RWPE1 (cell line): ENCODE data around the gene MORN5.

Experiments
- CTCF ChIA-PET: fragments of 350-600 bp; sonication (Branson Sonifier 250); formaldehyde crosslinking; extraction: SDS; loops from one replicate; lab custom pipeline; 2021; lab: Yijun Ruan, JAX
- POLR2A ChIA-PET: fragments of 400-600 bp; formaldehyde crosslinking; extraction: SDS; loops from one replicate; lab custom pipeline; 2020; ENCODE audit warnings: antibody characterized with exemption; ENCODE audit not compliant: low non-redundant PET; lab: Yijun Ruan, JAX
- DNase-seq: peaks from one replicate; pipeline ENCODE4 v3.0.0; 2012; ENCODE audit warnings: low spot score
- H3K27ac ChIP-seq: fragments of 450-650 bp; 2 replicates; pipeline ENCODE4 v1.5.1; 2017
- TF ChIP-seq, protein P1 (sequence below): fragments of 450-650 bp; conservative IDR thresholded peaks from 2 replicates; pipeline ENCODE4 v1.5.1; 2017; ENCODE audit warnings: low read depth, mild to moderate bottlenecking

The MORN5 gene

DNA sequence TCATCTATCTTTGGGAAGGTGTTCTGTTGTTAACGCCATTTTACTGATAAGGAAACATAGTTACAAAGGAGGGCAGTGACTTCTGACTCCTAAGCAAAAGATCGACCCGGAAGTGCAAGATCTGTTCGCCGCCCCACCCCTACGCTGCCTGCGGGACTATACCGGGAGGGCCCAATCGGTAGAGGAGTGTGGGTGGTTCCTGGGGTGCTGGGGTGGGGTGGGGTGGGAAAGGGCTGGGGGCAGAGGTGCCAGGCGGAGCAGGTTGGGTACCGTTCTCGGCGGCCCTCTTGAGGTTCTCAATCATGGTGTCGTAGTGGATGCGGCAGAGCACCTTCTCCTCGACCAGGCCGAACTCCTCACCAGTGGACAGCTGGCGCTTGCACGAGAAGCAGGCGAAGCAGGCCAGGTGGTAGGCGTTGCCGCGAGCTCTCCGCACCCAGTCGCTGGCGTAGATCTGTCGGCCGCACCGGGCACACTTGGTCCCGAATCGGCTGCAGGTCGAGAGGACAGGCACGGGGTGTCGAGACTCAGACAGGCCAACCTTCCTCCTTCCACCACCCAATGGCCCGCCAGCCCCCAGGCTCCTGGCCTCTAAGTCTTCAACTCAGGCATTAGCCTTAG is 57.2 kb downstream of the MORN5 start:
- POLR2A ChIA-PET = no interaction called here
- no peak for DNase-seq
- H3K27ac ChIP-seq = no peak overlapping the region
- CTCF ChIA-PET = interaction anchor here (1.1 kb wide), 1 partner anchor 58 kb away, joined by 3 read pairs; the partner anchor contains the start of genes MORN5 and NDUFA8
- TF ChIP-seq, protein P1, sequence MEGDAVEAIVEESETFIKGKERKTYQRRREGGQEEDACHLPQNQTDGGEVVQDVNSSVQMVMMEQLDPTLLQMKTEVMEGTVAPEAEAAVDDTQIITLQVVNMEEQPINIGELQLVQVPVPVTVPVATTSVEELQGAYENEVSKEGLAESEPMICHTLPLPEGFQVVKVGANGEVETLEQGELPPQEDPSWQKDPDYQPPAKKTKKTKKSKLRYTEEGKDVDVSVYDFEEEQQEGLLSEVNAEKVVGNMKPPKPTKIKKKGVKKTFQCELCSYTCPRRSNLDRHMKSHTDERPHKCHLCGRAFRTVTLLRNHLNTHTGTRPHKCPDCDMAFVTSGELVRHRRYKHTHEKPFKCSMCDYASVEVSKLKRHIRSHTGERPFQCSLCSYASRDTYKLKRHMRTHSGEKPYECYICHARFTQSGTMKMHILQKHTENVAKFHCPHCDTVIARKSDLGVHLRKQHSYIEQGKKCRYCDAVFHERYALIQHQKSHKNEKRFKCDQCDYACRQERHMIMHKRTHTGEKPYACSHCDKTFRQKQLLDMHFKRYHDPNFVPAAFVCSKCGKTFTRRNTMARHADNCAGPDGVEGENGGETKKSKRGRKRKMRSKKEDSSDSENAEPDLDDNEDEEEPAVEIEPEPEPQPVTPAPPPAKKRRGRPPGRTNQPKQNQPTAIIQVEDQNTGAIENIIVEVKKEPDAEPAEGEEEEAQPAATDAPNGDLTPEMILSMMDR = no peak

DNA sequence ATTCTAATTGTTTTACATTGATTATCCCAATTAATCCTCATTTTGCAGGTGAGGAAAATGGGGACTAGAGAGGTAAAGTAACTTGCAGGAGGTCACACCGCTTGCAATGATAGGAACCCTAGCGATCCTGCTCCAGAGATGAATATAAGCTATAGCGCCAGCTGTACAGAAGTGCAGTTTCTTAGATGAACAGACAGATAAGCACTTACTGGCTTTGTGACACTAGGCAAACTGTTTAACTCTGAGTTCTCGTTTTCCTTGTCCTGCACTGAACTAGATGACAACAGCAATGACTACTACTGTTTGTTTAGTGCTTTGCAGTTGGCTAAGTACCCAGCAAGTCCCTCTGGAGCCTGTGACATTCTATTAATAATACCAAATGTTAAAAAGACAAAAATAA is 57.9 kb downstream of the MORN5 start:
- TF ChIP-seq, protein P1 = no peak
- ChIA-PET CTCF (no interaction called here), POLR2A (no interaction called here)
- no peak for DNase-seq
- H3K27ac ChIP-seq = no peak overlapping the region

DNA sequence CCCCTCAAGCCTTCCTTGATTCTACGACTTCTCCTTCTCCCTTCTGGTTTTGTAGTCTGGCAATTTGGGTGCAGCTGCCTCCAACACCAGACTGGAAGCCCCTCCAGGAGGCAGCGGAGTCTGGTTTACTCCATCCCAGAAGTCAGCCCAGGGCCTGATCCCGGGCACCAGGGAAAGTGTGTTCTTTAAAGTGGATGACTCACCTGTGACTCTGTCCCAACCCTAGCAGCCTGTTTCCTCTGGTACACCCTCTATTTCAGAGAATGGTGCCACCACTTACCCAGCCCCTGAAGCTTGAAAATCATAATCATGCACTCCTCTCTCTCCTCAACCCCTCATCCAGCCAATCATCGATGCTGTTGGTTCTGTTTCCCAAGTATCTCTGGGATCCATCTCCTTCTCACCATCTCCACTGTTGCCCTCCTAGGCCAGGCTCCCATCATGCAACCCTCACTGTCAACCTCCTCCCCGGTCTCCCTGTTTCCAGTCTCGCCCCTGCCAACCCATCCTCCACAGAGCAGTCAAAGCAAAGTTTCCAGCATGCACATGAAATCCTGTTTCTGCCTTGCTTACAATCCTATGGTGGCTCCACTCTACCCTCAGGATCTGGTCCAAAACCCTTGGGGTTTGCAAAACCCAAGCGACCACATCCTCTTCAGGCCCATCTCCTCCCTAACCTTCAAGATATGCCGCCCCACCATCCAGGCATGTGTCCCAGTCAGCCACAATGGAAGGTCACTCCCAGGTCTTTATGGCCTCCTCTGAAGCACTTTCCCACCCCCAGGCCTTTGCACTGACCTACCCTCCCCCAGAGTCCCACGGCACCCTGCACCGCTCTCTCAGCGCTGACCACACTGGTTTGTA is 58.6 kb downstream of the MORN5 start:
- CTCF ChIA-PET = no interaction called here
- TF ChIP-seq, protein P1 = no peak
- H3K27ac ChIP-seq = no peak overlapping the region
- peak; percentile 55 for DNase-seq
- POLR2A ChIA-PET = no interaction called here

DNA sequence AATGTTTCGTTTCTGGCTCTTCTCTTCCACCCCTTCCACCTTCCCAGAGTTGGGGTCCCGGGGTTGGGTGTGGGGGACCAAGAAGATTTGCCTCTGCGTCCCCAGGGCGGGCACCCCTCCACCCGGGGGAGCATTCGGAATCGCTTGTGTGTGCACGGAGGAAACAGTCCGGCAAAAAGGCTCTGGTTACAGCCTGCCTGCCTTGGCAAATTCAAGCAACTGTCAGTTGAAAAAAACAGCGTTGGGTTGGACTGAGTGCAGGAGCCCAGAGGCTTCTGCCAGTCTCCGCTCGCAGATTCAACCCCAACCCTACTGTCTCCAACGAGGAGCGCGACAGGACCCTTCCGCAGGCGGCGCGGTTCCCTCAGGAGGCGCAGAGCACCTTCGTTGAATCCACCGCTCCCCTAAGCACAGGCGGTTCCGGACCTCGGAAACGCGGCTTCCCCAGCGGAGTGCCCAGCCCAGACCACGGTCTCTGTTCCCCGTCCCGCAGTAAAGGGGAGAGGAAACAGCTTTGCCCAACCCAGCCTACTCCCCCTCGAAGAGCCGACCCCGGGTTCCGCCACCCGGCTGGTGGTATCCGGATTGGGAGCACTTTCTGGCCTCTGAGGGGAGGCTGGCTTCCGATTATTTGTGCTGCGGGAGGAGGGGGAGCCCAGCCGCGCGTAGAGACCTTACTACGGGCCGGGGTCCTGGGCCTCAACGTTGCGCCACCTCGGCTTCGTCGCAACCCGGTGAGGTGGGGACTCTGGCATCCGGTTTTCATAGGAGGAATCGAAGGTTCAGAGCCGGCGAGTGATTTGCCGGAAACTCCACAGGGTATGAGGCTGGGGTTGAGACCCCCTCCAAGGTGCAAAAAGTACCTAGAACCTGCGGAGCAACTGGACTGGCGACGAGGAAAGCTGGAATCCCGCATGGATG is 59.5 kb downstream of the MORN5 start:
- CTCF ChIA-PET = no interaction called here
- POLR2A ChIA-PET = no interaction called here
- no peak for DNase-seq
- TF ChIP-seq, protein P1 = no peak
- H3K27ac ChIP-seq = no peak overlapping the region

DNA sequence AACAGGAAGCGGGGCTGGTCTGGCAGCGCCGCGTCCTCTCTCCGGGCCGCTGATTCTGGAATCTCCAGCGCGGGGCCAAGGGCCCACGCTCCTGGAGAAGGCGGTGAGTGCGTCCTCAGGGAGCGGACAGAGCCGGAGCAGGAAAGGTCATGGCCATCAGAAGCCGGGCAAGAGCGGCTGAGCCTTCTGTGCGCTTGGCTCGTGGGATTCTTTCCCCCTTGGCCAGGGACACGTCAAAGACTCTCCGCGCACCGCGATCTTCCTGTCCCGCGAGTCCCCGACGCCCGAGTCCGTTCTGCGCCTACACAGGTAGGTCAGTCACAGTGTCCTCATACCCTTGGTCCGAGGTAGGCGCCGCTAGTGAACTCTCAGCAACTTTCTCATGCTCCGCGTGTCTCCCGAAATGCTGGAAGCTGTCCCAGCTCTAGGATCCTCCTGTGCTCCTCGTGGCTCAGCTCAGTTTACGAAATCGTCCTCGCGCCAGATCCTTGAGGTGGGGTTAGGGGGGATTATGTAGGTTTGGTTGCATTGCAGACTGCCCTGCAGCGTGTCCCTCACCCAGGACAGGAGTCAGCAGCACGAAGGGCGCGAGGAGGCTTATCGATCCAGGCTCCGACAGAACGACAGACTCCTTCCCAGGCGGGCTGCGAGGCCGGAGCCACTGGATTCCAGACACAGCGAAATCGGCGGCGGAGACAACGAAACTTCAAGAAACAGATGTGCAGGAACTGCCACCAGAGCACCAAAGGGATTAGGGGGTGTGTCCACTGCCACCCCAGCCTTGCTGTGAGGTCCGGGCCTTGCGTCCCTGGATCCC is 60.4 kb downstream of the MORN5 start:
- no peak overlapping the region for H3K27ac ChIP-seq
- TF ChIP-seq, protein P1 = no peak
- ChIA-PET CTCF (interaction anchor here (0.6 kb wide), 1 partner anchor 1063 kb away, joined by 3 read pairs; no protein-coding TSS in a partner anchor), POLR2A (no interaction called here)
- no peak for DNase-seq
